Gastrocnemius medialis (tissue), 4 donors: Measurements from ENCODE around the gene TENM3.

Experiments
- POLR2A ChIP-seq, 2 donors: fragments of 450-650 bp; IDR thresholded peaks; one replicate each; pipeline ENCODE4 v1.6.1; 2017; ENCODE audit warnings: antibody characterized with exemption in 2 of 2, mild to moderate bottlenecking in 2 of 2, moderate library complexity in 2 of 2
- TF ChIP-seq, protein P1 (sequence below), 5 experiments: fragments of 450-650 bp in 3 of 5; fragments of 200-600 bp in 2 of 5; sonication (generic) in 2 of 5; IDR thresholded peaks in 4 of 5; conservative IDR thresholded peaks in 1 of 5; 1 replicate in 4 of 5; 2 replicates in 1 of 5; pipeline ENCODE4 v1.5.1; 2016 to 2019; ENCODE audit warnings: antibody characterized with exemption in 5 of 5, mild to moderate bottlenecking in 3 of 5, moderate library complexity in 3 of 5

GRCh38 chr4:182808673-182809416, 565.6 kb downstream of the TENM3 start:
- TF ChIP-seq, protein P1, sequence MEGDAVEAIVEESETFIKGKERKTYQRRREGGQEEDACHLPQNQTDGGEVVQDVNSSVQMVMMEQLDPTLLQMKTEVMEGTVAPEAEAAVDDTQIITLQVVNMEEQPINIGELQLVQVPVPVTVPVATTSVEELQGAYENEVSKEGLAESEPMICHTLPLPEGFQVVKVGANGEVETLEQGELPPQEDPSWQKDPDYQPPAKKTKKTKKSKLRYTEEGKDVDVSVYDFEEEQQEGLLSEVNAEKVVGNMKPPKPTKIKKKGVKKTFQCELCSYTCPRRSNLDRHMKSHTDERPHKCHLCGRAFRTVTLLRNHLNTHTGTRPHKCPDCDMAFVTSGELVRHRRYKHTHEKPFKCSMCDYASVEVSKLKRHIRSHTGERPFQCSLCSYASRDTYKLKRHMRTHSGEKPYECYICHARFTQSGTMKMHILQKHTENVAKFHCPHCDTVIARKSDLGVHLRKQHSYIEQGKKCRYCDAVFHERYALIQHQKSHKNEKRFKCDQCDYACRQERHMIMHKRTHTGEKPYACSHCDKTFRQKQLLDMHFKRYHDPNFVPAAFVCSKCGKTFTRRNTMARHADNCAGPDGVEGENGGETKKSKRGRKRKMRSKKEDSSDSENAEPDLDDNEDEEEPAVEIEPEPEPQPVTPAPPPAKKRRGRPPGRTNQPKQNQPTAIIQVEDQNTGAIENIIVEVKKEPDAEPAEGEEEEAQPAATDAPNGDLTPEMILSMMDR (IDR thresholded peaks at IDR 0.05 in 4 of 5, conservative IDR thresholded peaks at IDR 0.05 in 1 of 5) = no peak
- TF ChIP-seq POLR2A (IDR thresholded peaks at IDR 0.05) = no peak
